ENCODE data around the gene GPR37L1.
"Not testable (repeated sequence)": the region's sequence is repeated elsewhere in the genome, so short reads cannot be mapped to it uniquely, and the experiment has no call there.

The GPR37L1 gene

DNA sequence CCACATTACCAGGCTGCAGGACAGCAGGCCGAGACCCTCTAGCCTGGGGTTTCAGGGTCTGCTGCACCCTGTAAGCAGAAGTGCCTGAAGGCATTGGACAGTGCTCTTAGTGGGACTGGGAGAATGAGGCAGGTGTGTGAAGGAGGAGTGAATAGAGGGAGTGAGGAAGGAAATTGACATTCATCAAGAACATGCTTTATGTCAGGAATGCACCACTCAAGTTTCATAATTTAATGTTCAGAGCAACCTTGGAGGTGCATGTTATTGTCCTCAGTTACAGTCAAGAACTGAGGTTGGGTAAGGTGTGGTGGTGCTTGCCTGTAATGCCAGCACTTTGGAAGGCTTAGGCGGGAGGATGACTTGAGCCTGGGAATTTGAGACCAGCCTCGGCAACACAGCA is 11.7 kb upstream of the GPR37L1 start:
- DNase-seq: no peak

DNA sequence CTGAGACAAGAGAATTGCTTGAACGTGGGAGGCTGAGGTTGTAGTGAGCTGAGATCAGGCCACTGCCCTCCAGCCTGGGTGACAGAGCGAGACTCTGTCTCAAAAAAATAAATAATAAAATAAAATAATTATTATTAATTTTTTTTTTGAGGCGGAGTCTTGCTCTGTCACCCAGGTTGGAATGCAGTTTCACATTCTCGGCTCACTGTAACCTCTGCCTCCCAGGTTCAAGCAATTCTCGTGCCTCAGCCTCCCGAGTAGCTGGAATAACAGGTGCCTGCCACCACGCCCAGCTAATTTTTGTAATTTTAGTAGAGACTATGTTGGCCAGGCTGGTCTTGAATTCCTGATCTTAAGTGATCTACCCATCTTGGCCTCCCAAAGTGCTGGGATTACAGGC is 11.1 kb upstream of the GPR37L1 start:
- DNase-seq: not testable (repeated sequence)

DNA sequence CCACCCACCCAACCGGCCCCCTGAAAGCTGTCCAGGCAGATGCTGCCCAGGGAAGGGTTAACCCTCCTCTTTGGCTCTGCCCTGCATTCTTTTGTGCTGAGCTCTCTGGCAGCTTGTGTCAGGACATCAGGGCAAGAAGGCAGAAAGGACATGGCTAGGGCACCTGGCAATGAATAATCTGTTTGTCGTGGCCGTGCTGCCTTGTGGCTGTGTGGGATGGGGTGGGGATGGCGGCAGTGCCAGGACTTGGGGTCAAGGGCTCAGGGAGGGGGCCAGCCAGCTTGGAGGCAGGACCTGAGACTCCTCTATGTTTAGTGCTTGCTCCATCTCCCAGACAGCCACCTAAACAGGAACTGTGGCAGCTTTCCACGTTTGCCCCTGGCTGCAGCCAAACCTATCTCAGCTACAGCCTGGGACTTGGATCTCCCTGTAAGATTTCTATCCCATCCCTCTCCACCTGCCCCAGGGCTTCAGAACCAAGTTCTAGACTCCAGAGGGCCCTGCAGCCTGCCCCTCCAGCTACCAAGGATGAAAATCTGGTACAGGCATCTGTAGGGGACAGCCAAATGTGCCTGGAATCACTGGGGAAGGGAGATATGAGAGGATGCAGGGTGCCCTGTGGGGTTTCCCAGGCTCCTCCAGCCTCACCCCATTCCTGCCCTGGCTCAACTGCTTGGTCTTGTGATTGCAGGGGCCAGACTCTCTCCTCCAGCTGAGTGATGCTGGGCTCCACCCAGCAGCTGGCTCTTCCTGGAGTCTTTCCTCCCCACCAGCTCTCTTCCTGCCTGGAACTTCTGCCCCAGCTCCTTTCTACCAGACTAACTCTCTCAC is 9.6 kb upstream of the GPR37L1 start:
- DNase-seq: peak; percentile 48

DNA sequence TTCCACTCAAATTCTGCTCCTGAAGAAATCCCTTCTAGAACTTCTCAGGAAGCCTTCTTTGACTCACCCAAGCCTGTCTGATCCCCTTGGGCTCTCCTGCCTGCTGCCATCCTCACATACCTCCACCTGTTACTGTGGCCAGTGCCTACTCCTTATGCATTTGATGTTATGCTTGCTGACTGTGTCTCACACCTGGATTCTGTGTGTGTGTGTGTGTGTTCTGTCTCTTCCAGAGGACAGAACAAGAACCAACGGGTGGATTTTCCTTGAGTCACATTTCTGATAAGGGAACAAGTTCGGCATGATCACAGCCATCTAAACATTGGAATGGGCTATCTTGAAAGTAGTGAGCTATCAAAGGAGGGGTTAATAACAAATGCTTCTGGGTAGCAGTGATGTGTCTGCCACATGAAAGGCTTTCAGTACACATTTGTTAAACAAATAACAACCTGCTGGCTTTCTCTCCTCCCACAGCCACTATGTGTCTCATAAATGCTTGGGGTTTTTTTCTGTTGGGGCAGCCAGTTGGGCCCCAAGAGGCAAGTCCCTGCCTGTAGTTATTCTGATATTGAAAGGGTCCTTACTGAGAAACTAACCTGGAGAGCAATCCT is 8.9 kb upstream of the GPR37L1 start:
- DNase-seq: no peak

DNA sequence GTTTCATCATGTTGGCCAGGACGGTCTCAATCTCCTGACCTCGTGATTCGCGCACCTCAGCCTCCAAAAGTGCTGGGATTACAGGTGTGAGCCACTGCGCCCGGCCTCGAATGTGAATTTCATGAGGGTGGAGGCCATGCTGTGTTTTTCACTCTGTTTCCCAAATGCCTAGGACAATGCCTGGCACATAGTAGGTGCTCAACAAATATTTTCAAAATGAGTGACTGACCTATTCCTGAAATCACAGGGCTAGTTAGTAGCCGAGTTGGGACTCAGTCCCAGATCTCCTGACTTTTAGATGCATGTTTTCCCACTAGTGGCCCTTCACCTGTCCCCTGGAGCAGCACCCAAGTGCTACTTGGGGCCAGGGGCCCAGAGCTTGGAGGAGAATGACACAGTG is 6.4 kb upstream of the GPR37L1 start:
- no peak for DNase-seq

DNA sequence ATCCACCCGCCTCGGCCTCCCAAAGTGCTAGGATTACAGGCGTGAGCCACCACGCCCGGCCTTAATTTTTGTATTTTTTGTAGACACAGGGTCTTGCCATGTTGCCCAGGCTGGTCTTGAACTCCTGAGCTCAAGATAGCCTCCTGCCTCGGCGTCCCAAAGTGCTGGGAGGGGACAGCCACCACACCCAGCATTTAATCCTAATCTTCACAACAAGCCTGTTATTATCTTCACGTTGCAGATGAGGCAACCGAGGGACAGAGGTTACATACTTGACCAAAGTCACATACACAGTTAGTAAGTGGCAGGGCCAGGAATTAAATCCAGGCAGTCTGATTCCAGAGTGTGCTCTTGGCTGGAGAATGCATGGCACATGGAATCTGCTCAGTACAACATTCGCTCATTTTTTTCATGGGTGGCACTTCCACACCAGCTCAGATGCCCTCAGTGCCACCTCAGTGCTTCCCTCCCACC is 4.8 kb upstream of the GPR37L1 start:
- no peak for DNase-seq

DNA sequence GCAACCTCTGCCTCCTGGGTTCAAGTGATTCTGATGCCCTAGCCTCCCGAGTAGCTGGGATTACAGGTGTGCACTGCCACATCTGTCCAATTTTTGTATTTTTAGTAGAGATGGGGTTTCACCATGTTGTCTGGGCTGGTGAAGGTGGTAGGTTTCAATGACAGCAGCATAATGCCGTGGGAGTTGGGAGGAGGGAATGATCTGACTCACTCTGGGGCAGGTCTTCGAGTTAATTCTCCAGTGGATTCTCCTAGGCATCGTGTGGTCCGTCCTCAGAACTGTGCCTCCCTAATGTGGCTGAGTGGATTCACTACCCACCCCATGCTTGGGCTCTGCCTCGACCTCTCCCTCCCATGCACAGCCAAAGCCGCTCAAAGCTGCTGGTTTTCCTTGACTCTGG is 1.7 kb upstream of the GPR37L1 start:
- no peak for DNase-seq

DNA sequence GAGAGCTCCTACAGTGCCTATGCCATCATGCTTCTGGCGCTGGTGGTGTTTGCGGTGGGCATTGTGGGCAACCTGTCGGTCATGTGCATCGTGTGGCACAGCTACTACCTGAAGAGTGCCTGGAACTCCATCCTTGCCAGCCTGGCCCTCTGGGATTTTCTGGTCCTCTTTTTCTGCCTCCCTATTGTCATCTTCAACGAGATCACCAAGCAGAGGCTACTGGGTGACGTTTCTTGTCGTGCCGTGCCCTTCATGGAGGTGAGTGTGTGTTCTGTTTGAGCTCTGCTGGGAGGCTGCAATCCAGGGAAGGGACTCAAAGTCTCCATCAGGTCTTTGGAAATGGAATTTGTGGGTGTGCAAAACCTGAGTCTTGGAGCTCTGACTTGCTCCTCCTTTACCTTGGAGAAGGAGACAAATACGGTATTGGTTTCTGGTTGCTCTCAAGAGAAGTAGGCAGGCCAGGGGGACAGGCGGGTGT is 658 bp downstream of the GPR37L1 start:
- DNase-seq: no peak

DNA sequence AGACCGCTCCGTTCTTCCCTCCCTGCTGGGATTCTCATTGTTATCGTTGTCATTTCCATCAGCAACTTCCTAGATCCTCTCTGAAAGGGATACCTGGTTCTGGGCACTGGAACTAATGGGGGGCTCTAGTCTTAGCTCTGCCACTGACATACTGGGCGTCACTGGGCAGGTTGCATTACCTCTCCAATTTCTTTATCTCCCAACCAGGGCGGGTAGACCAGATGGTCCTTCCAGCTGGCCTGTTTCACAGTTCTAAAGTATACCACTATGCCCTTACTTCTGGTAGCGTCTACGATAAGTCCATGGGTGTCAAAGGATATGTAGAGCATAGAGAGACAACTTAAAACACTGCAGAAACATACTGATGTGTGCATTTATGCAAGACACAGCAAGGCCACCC is 1.4 kb downstream of the GPR37L1 start:
- no peak for DNase-seq

DNA sequence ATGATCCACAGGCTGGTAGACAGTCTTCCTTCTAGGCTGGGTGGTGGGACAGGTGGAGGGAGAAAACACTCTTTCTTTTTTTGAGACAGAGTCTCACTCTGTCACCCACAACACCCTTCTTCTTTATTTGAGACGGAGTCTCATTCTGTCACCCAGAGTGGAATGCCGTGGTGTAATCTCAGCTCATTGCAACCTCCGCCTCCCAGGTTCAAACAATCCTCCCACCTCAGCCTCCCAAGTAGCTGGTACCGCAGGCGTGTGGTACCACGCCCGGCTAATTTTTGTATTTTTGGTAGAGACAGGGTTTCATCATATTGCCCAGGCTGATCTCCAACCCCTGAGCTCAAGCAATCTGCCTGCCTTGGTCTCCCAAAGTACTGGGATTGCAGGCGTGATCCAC is 2.9 kb downstream of the GPR37L1 start:
- DNase-seq: no peak

DNA sequence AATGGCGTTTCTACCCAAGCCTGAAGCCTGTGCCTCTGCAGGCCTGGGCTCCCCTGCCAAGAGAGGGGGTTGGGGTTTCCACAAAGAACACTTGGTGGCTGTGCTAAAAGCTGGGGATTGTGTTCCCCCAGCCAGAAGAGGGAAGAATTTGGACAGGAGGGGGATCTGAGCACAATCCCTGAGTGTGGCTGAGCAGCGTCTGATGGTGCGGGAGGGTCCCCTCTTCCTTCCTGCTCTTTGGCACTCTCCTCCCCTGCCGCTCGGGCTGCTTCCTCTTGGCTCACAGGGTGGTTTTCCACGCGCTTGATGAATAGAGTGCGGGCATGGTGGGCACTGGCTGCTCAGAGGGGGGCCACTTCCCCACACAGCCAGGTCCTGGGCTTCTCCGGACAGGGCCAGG is 3.7 kb downstream of the GPR37L1 start:
- DNase-seq: no peak

DNA sequence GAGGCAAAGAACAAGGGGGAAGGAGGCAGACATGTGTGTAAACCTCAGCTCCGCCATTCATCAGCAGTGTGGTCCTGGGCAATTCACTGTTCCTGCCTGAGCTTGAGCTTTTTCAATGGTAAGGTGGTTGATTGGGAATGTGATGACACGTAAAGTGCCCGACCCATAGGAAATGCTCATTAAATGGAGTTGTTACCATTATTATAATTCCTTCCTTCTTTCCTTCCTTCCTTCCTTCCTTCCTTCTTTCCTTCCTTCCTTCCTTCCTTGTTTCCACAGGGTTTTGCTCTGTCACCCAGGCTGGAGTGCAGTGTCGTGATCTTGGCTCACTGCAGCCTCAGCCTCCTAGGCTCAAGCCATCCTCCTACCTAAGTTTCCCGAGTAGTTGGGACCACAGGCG is 4.3 kb downstream of the GPR37L1 start:
- DNase-seq: no peak

DNA sequence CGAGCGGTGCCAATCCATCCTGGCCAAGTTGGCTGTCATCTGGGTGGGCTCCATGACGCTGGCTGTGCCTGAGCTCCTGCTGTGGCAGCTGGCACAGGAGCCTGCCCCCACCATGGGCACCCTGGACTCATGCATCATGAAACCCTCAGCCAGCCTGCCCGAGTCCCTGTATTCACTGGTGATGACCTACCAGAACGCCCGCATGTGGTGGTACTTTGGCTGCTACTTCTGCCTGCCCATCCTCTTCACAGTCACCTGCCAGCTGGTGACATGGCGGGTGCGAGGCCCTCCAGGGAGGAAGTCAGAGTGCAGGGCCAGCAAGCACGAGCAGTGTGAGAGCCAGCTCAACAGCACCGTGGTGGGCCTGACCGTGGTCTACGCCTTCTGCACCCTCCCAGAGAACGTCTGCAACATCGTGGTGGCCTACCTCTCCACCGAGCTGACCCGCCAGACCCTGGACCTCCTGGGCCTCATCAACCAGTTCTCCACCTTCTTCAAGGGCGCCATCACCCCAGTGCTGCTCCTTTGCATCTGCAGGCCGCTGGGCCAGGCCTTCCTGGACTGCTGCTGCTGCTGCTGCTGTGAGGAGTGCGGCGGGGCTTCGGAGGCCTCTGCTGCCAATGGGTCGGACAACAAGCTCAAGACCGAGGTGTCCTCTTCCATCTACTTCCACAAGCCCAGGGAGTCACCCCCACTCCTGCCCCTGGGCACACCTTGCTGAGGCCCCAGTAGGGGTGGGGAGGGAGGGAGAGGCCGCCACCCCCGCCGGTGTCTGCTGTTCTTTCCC is 5.3 kb downstream of the GPR37L1 start:
- no peak for DNase-seq

DNA sequence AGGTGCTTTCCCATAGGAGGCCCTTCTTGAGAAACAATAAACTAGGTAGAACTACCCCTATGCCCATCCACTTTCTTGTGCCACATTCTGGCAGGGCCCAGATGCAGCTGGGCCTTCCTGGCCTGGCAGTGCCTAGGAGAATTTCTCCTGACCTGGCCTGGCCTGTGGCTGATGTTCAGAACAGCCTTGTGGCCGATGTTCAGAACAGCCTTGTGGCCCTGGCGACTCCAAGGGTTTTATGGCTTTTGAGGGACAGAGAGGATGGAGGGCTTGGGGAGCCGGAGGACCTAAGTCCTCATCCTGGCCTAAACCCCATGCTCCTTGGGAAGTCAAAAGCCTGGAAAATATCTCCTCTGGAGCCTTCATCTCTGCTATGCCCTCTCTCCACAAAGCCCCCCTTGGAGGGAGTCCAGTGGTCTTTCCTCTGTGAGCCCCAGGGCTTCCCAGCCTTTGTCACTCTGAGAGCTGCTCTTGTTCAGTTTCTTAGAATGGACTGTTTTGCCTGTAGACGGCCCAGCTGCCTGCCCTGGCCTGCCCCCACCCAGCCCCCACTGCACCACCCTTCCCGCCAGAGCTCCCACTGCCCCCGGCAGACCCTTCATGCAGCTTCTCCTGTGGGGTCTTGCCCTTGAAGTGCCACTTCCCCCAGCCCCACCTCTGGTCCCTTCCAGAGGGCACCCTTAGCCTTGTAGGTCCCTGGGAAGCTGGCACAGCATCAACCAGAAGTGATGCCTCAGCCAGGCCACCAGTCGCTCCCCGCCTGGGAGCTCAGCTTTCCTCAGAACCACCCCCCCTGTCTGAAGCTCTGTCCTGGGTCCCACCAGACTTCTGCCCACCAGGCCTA is 7.0 kb downstream of the GPR37L1 start:
- DNase-seq: no peak

DNA sequence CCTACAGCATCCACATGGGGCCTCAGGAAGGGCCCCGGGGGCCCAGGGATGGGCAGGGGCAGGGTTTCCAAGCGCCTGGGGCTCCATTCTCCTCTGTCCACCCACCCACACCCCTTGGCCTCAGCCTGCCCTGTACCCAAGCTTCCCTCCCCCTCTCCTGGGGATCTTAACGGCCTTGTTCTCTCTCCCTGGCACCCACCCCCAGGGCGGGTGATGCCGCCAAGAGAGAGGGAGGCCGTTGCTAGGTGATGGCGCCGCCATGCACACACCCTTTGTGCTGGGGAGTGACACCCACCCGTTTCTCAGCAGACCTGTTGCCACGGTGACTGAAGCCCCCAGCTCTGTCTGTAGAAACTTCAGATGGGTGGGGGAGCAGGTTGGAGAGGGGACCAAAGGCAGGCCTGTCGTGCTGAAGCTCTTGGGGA is 7.6 kb downstream of the GPR37L1 start:
- DNase-seq: no peak

DNA sequence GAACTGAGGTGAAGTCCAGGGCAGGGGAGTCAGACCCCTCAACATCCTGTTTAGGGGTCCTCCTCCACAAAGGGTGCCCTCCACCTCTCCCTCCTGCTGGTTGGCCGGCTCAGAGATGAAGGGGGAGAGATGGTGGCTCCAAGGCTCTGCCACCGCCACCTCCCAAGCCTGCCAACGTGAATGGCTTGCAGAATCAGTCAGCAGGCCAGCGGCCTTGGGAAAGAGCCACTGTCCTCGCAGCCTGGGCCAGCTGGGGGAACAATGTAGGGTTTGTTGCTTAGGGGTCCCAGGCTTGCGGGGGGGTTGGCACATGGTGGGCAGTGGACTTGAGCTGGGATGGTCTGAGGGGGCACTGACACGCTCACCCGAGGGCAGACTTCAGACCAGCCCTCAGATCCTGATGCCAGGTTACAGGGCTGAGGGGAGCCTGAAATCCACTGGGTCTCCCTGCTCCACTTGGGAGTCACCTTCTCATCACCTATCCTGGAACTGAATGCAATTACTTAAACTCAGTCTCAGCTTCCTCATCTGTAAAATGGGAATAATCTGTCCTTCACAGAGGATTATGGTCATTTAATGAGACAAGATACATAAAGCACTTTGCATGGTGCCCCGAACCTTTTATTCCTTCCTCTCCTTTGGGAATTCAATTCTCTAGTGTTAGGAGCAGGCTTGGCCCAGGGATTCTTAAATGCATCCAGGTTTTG is 8.3 kb downstream of the GPR37L1 start:
- no peak for DNase-seq

DNA sequence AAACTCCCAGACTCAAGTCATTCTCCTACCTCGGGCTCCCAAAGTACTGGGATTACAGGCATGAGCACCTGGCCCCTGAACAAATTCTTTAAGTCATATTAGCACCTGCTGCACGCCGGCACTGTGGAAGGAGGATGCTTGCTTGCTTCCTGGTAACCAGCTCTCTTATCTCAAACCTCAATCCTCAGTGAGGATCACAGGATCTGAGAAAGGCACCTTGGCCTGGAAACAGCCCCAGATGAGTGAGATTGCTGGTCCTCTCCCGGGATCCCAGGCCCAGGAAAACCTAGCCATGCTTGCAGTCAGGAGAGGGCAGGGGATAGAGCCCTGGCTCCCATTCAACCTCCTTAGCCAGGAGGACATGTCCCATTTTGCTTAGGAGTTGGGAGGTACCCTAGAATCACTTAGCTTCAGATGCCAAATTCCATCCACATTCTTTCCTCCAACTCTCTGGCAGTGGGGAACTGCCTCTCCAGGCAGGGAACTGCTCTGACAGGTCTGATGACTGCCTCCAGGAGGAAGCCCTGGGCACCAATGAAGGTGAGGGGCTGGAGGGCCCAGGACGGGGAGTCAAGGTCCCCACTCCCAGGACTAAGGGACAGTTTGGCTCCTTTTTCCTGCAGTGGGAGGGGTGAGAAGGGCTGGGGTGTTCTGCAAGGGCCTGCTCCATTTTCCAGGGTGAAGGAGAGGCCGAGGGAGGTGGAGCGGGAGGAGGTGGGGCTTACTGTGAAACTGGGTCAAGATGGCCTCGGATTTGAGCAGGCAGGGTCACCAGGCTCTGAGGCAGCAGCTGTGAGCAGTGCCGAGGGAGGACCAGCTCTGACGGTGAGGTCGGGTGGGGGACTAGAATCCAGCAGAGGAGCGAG is 9.5 kb downstream of the GPR37L1 start:
- DNase-seq: no peak

DNA sequence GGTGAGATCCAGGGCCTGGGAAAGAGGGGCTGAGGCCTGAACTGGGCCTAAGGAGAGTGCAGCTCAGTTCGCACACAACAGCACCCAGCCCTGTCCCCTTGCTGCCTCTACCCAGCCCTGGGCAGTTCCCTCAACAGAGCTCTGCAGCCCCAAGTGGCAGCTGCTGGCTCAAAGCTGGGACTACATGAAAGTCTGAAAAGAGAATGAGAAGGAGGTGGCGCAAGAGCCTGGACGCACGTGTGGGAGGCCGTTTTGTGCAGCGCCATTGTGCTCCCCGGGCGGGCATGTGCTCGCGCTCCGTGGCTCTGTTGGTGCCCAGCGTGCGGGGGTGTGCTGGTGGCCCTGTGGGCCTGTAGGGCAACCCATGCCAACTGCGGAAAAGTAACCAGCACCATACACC is 10.3 kb downstream of the GPR37L1 start:
- DNase-seq: no peak

DNA sequence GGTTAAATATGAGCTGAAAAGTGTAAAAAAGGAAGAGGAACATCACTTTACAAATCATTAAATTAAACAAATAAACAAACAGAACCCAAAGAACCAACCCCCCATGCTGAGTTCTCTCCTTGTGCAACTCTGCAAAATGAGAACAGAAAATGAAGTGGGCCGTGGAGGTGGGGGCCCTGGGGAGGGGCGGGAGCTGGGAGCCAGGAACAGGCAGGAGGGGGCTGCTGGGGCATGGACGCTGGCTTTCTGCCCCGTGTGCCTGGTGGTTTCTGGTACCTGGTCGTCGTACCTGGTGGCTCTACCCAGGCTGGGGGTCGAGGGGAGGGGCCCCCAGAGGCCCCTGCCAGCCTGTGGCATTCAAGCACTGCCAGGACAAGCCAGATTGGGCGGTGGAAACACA is 10.8 kb downstream of the GPR37L1 start:
- DNase-seq: no peak

DNA sequence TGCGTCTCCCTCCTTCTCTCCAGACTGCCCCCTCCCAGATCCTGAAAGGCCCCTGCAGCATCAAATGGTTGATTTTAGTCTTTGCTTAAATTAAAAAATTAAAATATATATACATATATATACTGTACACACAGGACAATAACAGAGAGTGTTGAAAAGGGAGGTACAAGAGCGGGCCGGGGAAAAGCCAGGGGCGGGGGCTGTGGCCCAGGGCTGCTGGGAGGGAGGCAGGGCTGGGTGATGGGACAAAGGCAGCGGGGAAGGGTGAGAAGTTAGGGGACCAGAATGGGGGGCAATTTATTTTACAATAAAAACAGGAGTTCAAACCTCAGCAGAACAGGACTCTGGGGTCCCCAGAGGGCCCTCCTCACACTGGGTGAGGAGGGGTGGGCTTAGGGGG is 11.3 kb downstream of the GPR37L1 start:
- DNase-seq: no peak

DNA sequence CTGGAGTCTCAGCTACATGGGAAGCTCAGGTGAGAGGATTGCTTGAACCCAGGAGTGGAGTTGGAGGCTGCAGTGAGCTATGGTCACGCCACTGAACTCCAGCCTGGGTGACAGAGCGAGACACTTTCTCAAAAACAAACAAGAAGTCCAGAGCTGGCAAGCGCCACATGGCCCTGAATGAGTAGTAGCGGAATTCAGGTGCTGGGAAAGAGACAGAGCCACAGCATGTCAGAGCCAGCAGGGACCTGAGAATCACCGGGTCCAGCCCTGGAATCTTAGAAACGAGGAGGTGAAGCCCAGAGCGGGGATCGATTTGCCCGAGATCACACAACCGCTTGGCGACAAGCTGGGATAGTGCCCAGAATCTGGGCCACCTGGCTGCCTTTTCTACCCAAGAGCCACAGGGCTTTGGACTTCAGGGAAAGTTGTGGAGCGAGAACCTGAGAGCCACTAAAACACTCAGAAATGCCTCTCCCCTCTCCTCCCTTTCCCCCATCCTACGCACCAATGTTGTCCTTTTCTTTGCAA is 12.0 kb downstream of the GPR37L1 start:
- DNase-seq: no peak

All from EL (cell line).